Ecto neural progenitor cell (in vitro differentiated cells): ENCODE data around the gene WDR44.
"Not testable (repeated sequence)": the region's sequence is repeated elsewhere in the genome, so short reads cannot be mapped to it uniquely, and the experiment has no call there.

Experiments used
- DNase-seq: peaks from one replicate; pipeline ENCODE4 v3.0.0-alpha.2; 2018; ENCODE audit warnings: low spot score

Gene WDR44

DNA sequence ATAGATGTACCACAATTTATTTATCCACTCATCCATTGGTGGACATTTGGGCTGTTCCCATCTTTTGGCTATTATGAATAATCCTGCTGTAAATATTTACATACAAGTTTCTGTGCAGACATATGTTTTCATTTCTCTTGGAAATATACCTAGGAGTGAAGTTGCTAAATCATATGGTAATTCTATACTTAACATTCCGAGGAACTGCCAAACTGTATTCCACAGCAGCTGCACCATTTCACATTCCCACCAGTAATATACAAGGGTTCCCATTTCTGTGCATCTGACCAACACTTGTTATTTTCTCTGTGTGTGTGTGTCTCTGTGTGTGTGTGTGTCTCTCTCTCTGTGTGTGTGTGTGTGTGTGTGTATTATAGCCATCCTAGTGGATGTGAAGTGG, 134.3 kb downstream of the WDR44 start:
- DNase-seq: no peak

DNA sequence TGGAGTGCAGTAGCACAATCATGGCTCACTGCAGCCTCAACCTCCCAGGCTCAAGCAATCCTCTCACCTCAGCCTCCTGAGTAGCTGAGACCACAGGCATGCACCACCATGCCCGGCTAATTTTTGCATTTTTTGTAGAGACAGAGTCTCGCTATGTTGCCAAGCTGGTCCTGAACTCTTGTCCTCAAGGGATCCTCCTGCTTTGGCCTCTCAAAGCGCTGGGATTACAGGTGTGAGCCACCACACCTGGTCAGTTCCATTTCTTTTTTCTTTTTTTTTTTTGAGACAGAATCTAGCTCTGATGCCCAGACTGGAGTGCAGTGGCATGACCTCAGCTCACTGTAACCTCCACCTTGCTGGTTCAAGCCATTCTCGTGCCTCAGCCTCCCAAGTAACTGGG, 136.5 kb downstream of the WDR44 start:
- DNase-seq: not testable (repeated sequence)

DNA sequence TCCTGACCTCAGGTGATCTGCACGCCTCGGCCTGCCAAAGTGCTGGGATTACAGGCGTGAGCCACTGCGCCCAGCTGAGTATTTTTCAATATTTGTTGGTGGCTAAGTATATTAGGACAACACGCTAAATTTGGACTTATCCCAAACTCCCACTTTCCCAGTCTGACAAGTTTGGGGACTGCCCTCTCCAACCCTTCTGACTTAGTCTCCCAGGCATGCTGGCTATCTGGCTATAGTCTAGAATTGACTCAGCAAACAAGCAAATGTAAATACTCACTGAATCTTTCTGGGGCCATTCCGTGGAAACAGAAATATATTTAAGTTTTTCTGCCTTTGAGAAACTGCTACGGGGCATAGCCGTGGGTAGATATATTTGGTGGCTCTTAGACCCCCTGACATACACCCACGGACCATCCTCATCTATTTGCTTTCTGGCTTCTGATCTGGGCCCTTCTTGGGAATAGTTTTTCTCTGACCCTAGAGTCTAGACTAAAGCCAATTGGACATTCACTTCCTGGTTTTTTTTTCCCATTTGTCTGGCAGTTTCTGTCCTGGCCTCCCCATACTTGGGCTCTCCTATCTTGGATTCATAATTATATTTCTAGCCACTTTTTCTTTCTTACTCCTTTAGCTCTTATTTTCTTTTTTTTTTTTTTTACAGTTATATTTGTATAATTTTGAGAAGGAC, 138.5 kb downstream of the WDR44 start:
- DNase-seq: no peak

DNA sequence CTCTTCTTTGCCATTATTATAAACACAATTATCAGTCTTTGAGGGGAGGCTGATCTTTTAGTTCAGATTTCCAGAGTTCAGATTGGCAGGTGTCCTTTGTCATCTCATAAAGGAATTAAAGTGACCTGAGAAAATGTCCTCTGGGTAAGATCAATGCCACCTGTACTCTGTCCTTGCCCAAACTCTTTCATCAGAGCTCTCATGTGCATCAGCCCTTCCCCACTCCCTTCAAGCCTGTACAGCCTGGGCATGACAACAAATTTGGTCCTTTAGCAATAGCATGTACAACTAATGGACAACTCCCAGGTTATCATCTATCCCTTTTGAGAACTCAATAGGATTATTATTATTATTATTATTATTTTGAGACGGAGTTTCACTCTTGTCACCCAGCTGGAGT, 140.8 kb downstream of the WDR44 start:
- not testable (repeated sequence) for DNase-seq

DNA sequence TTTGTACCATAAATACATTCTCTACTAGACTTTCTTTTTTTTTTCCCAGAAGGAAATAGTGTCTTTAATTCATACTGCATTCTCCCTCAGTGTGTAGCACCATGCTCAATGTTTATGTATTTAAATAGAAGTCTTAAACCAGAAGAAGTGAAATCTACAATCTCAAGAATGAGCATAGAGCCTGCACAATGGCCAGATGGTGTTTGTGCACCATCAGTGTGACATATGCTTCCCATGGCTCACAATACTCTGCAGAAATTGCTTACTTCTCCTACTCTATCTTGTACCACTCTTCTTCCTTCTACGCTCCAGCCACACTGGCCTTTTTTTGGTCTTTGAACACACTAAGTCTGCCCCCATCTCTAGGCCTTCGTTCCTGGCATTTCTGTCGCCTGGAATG, 147.1 kb downstream of the WDR44 start:
- no peak for DNase-seq

DNA sequence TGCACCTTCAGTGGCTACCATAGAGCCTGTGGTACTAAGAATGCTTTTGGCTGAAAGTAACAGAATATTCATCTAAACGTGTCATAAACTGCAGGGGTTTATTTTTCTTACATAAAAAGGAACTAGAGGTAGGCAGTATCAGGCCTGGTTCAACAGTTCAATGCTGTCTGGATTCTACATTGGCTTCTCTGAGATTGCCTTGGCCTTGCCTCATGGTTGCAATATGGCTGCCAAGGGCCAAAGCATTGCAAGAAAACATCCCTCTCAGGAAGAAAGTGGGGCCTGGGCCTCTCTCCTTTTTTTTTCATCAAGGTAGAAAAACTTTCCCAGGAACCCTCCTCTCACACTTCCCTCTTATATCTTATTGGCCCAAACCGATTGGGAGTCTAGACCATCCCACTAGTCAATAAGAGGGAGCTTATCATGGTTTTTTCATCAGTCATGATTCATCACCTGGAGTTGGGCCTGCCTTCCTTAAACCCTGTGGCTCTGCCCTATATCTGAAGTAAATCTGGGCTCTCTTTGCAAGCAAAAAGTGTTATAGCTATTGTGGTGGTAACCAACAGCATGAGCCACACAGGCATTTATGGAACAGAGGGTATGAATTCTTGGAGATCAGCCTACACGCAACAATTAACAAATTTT, 147.9 kb downstream of the WDR44 start:
- no peak for DNase-seq

DNA sequence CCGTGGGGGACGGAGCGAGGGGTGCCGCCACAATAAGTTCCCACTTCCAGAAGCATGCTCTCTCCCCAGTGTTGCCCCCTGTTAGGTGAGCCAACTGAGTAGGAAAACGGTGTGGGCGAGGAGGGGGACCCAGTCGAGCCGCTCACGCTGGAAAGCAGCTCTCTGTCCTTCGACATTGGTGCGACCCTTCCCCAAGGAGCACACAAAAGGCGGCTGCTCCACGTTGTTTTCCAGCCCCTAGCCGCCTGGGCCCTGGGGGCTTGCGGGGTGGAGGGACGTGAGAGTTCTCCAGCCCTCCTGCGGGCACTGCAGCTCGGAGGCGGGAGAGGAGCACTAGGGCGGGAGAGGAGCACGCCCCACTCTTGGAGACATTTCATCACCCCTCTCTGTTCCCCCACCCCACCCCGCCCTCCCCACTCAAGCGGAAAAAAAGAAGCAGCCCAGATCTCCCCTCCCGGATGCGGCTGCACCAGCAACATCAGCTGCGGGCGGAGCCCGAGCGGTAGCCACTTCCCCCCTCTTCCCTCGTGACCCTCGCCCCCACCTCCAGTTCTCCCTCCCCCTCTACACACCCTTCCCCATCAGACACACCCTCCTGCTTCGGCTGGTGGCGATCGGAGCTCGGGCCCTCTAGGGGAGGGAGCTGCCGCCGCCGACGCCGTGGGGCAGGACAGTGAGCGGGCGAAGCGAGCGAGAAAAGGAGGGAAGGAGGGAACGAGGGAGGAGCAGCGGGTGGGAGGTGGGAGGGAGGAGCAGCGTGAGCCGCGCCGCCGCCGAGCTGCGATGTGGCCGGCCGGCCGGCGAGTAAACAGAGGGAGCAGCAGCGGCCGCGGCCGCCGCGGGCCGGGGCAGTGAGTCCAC, 149.4 kb downstream of the WDR44 start, which contains the start of gene DOCK11:
Gene DOCK11 (plus strand): TSS at position 755 of the 861 bp plus-strand sequence. CDS start 157 bp downstream, outside the sequence.
- peak; percentile 81 for DNase-seq

DNA sequence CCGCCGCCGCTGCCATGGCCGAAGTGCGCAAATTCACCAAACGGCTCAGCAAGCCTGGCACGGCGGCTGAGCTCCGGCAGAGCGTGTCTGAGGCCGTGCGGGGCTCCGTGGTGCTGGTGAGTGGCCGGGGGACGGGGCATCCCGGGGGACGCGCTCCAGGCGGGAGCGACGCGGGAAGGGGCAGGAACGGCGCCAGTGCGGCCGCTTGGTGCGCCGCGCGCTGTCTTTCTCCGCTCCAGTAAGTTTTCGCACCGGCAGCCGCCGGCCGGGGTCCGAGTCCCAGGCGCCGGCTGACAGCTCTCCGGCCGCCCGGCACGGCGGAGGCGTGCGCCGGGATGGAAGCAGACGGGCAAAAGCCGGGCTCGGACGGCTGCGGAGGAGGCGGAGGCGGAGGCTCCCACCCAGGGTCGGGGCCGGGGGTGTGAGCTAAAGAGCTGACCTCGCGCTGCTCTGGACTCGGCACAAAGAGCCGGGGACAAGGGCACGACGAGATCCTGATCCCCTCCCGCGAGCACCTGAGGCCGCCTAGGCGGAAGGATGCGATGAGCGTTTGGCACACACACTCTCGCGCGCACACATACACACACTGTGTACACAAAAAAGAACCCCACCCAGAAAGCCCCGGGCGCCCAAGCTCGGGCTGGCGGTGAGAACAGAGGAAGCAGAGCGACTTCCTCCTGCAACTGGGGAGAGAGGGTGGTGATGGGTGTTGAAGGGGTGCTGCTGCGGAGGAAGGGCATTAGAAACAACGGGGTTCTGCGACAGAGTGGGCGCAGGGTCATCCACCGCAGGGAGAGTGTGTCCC, 150.3 kb downstream of the WDR44 start:
- DNase-seq: no peak

DNA sequence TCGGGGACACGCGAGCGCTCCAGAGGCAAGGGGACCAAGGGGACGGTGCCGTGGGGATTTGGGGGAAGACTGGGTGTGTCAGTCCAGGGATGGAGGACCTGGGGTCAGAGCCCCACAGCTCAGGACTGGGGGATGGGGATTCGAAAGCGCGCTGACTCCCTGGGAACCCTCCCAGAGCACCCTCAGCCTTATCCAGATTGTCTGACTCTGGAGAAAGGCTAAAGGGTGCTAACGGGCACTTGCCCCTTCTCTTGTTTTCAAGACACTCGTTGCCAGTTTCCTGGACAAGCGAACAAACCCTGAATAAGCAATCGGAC, 150.8 kb downstream of the WDR44 start:
- no peak for DNase-seq

DNA sequence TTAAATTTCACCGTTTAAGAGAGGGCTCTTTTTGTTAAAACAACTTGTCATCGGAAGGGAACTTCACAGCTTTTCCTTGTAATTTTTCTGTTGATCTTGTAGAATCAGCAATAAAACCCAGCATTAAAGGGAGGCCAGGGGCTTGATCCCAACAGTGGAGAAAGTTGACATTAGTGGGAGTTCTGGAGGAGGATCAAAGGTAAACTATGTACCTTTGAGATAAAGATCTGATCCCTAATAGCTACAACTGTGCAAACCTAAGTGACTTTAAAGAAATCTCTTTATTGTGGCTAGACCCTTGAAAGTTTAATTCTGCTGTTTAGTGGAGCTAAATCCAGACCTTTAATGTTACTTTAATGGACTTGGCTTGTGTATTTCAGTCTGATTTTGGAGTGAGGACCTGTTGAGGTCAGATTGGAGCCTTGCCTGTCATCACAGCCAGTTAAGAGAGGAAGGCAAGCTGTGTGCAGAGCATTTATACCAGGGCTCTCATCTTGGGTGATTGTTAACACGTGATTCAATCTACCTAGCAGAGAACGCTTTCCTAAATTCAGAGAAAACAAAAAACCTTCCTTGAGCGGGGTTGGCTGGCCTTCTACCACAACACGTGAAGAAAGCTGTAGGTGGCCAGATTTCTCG, 151.4 kb downstream of the WDR44 start:
- no peak for DNase-seq

DNA sequence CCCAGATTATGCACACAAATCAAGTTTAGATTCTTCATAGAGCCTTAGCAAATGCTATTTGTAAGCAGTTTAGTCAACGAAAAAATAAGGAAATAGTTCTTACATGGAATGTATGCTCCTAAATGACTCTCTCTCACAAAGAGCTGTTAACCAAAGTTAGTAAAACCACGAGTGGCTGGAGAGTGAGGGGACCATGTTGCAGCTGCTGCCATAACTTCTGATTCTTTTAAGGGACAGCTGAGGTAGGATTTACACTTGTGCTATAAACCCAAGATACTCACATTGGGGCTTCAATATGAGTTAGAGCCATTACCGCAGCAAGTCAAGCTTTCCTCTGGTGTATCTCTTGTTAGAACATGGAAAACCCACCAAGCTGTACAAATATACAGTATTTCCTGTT, 152.4 kb downstream of the WDR44 start:
- no peak for DNase-seq

DNA sequence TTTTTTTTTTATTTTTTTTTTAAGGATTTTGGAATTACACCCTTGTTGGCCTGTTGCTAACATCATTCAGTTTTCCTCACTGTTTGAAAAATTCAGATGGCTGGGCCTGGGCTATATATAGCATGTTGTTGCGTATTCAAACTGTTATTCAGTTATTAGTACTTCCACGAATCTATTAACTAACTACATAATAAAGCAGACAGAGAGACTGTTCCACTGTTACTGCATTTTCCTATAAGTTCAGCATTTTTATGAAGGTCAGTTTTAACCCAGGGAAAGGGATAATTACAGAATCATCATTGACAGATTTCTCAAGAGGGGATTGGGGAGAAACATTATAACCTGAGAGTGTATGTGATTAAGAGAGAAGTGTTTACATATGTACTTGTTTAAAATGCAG, 152.8 kb downstream of the WDR44 start:
- DNase-seq: no peak

DNA sequence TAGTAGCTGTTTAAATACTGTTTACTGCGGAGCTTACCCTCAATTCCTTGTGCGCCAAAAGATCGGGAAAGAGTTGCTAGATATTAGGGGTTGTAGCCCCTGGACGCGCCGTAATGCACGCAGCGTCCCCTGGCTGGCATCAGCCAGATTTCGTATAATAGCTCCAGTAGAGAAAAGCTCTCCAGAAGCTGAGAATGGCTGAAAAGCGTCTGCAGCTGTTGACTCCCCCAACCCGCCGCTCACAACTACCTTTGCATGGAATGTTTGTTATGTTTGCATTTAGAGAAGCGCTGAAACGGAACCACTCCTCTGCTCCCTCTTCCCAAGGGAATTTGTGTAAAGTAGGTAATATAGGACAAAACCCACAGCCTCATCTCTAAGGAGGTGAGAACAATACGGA, 153.4 kb downstream of the WDR44 start:
- peak; percentile 45 for DNase-seq
